IgD-negative memory B cell (primary cell): ENCODE data around the gene CFAP298. TPM values are rescaled to one million over a fixed set of nuclear protein-coding genes. Genes with fewer than 3 reads are reported as not detected.
"Not testable (repeated sequence)": the region's sequence is repeated elsewhere in the genome, so short reads cannot be mapped to it uniquely, and the experiment has no call there.

Experiments
- H3K27ac Mint-ChIP-seq, 3 donors: one replicate each; pipeline ENCODE4 v1.8.0; 2020 to 2022; ENCODE audit warnings: mild to moderate bottlenecking in 3 of 3, mixed read lengths in 3 of 3, moderate library complexity in 1 of 3
- H3K27me3 Mint-ChIP-seq: one replicate; pipeline ENCODE4 v1.8.0; 2021; ENCODE audit warnings: mixed read lengths
- H3K36me3 Mint-ChIP-seq: one replicate; pipeline ENCODE4 v1.8.0; 2020; ENCODE audit warnings: mild to moderate bottlenecking, mixed read lengths
- H3K4me1 Mint-ChIP-seq, 3 donors: one replicate each; pipeline ENCODE4 v1.8.0; 2020 to 2022; ENCODE audit warnings: mixed read lengths in 3 of 3, mild to moderate bottlenecking in 1 of 3
- H3K4me3 Mint-ChIP-seq, 4 donors: one replicate each; pipeline ENCODE4 v1.8.0; 2020 to 2022; ENCODE audit warnings: mild to moderate bottlenecking in 4 of 4, mixed read lengths in 4 of 4, moderate library complexity in 3 of 4
- H3K9me3 Mint-ChIP-seq, 3 donors: one replicate each; pipeline ENCODE4 v1.8.0; 2020 to 2021; ENCODE audit warnings: mixed read lengths in 3 of 3, mild to moderate bottlenecking in 1 of 3
- polyA plus RNA-seq: library from polyadenylated mRNA; unstranded; fragments of 300-500 nt; fragmentation: Illumina TruSeq; gene quantifications from one replicate; pipeline ENCODE4 v1.2.3, GENCODE V29; 2021

CFAP298 gene
- polyA plus RNA-seq = 63.2 TPM

DNA sequence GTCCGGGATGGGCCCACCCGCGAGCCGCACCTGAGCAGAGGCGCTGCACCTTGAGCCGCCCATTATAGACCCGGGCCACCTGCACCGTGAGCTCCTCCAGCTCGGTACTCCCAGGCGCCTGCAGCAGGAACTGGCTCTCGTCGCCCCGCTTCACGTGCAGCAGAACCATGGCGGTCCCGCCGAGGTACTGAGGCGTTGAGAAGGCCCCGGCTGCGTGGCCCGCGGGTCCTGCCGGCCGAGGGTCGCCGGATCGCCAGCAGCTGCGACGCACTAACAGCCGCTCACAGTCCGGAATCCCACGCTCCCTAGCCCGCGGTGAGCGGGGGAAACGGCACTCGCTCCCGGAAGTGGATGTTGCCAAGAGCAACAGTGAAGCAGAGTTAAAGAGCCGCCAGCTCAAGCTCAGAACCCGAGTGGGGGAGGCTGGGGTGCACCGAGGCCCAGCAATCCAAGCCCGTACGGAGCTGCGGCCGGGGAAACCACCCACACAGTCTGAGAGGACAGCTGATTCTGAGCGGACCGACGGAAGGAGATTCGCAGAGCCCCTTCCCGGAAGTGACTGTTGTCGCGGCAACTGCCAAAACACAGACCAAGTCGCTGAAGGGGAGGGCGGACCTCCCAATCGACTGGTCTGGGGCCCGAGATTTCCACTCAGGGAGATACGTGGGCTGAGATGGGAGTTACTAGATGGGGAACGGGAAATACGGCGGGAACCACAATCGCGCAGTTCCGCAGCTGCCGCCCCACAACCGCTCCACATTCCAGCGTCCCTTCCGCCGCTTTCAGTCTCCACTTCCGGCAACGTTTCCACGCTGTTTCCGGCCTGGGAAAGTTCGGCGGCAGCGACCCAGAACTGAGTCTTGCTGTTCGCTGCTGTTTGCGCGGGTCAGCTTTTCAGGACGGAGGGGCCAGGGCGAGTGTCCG lies at the start of gene CFAP298:
CFAP298 (minus strand) TSS at position 303 of the 924 bp plus-strand sequence; CDS start at position 169, 134 bp downstream.
- Mint-ChIP-seq H3K27me3 (no peaks in the 10 kb centered on the region), H3K27ac (peak within 1 kb of the TSS; percentile 97 to 99 (median 98)), H3K9me3 (no peaks in the 10 kb centered on the region), H3K4me1 (peaks cover 1 to 13% (median 3%) of the 10 kb centered on the region in 3 donors), H3K36me3 (peaks cover 7% of the 10 kb centered on the region), H3K4me3 (peak within 1 kb of the TSS; percentile 96 to 98 (median 98))

GRCh38 chr21:32661026-32661782 lies 49.0 kb upstream of the CFAP298 start:
- H3K4me3 Mint-ChIP-seq, H3K27me3 Mint-ChIP-seq, H3K27ac Mint-ChIP-seq, H3K4me1 Mint-ChIP-seq: not testable (repeated sequence)
- Mint-ChIP-seq H3K36me3 (peaks cover 45% of the 10 kb centered on the region), H3K9me3 (peaks cover 15 to 23% (median 15%) of the 10 kb centered on the region in 3 donors)

GRCh38 chr21:32658524-32658923 lies 46.3 kb upstream of the CFAP298 start:
- Mint-ChIP-seq H3K4me3 (peak overlapping the region in 1 of 4 donors; percentile 66), H3K36me3 (peaks cover 20% of the 10 kb centered on the region), H3K9me3 (peaks cover 5 to 9% (median 9%) of the 10 kb centered on the region in 3 donors), H3K27me3 (no peaks in the 10 kb centered on the region), H3K4me1 (peaks cover 0 to 2% (median 0%) of the 10 kb centered on the region in 3 donors), H3K27ac (peak overlapping the region in 1 of 3 donors; percentile 44)

GRCh38 chr21:32653326-32653901 lies 41.2 kb upstream of the CFAP298 start:
- Mint-ChIP-seq H3K27me3 (no peaks in the 10 kb centered on the region), H3K9me3 (peaks cover 2 to 5% (median 4%) of the 10 kb centered on the region in 3 donors), H3K4me1 (no peaks in the 10 kb centered on the region), H3K36me3 (peaks cover 16% of the 10 kb centered on the region), H3K27ac (no peak overlapping the region), H3K4me3 (no peak overlapping the region)

DNA sequence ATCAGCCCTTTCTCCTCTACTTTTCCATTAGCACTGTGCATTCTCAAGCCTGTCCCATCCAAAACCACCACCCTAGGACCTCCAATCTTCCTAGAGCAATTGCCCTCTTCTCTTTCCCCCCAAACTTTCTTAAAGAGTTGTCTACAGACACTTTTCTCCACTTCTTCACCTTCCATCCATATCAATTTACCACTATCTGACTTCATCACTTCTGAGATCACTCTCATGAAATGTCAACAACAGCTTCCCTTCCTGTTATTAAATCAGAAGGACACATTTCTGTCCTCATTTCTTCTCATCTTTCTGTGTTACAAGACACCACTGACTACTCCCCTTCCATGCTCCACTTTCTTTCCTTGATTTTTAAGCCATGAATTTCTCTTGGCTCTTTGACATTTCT lies 36.0 kb upstream of the CFAP298 start:
- Mint-ChIP-seq H3K9me3 (no peaks in the 10 kb centered on the region), H3K27me3 (no peaks in the 10 kb centered on the region), H3K4me3 (no peak overlapping the region), H3K27ac (no peak overlapping the region), H3K4me1 (no peaks in the 10 kb centered on the region), H3K36me3 (peaks cover 7% of the 10 kb centered on the region)

- Mint-ChIP-seq H3K36me3 (peaks cover 5% of the 10 kb centered on the region), H3K9me3 (no peaks in the 10 kb centered on the region), H3K4me3 (no peak overlapping the region), H3K27me3 (no peaks in the 10 kb centered on the region), H3K27ac (no peak overlapping the region), H3K4me1 (no peaks in the 10 kb centered on the region)
Measured at GRCh38 chr21:32645261-32646182, 33.3 kb upstream of the CFAP298 start.

GRCh38 chr21:32641710-32642698 lies 29.8 kb upstream of the CFAP298 start:
- H3K4me1 Mint-ChIP-seq = no peaks in the 10 kb centered on the region
- no peak overlapping the region for H3K4me3 Mint-ChIP-seq
- peaks cover 8% of the 10 kb centered on the region for H3K36me3 Mint-ChIP-seq
- H3K27ac Mint-ChIP-seq = no peak overlapping the region
- H3K27me3 Mint-ChIP-seq = no peaks in the 10 kb centered on the region
- no peaks in the 10 kb centered on the region for H3K9me3 Mint-ChIP-seq

- Mint-ChIP-seq H3K27ac (no peak overlapping the region), H3K4me1 (no peaks in the 10 kb centered on the region)
Measured at GRCh38 chr21:32626621-32627196, 14.5 kb upstream of the CFAP298 start.

DNA sequence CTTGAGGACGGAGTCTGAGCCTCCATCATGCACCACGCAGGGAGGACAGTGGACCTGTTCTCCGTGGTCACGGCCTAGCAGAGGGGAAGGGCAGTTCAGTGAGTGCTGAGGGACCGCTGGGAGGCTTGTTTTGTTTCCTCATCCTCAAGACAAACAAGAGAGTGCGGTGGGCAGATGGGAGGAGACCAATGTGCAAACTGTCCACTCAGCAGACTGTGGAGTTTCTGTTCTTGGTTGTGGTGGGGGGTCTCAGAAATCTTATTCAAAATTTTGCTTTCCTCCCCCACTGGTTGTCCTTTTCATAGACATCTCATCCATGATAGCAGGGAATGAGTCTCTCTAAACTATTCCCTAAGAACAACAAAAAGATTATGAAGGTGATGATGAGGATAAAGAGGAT lies 6.0 kb upstream of the CFAP298 start:
- peaks cover 12% of the 10 kb centered on the region for H3K27me3 Mint-ChIP-seq

More at GRCh38 chr21:32626621-32627196, 14.5 kb upstream of the CFAP298 start:
- Mint-ChIP-seq H3K27me3 (peaks cover 7% of the 10 kb centered on the region), H3K36me3 (peaks cover 3% of the 10 kb centered on the region), H3K4me3 (no peak overlapping the region), H3K9me3 (peaks cover 0 to 6% (median 2%) of the 10 kb centered on the region in 3 donors)

DNA sequence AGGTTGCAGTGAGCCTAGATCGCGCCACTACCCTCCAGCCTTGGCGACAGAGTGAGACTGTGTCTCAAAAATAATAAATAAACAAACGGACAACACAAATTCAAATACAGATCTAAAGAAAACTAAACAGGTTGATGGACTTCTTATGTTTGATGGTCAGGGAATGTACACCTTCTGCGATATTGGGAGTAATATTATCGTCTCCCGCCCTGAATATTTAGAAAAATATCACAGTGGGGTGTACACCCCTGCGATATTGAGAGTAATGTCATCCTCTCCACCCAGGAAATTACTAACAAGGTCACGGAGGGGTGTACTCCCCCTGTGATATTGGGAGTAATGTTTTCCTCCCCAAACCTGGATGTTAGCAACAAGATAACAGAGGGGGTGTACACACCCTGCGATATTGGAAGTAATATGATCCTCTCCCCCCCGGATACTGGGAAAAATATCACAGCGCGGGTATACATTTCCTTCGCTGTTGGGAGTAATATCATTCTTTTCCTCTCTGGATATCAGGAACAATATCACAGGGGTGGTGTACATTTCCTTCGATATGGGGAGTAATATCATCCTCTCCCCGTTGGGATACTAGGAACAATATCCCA lies 1.4 kb upstream of the CFAP298 start:
- Mint-ChIP-seq H3K9me3 (no peaks in the 10 kb centered on the region), H3K27me3 (peaks cover 1% of the 10 kb centered on the region), H3K27ac (peak overlapping the region; percentile 97 to 99 (median 98)), H3K4me3 (peak overlapping the region; percentile 96 to 98 (median 98)), H3K4me1 (peaks cover 1 to 13% (median 3%) of the 10 kb centered on the region in 3 donors), H3K36me3 (peaks cover 1% of the 10 kb centered on the region)

More for the DNA sequence above, 6.0 kb upstream of the CFAP298 start:
- H3K9me3 Mint-ChIP-seq, H3K27ac Mint-ChIP-seq, H3K4me1 Mint-ChIP-seq, H3K4me3 Mint-ChIP-seq, H3K36me3 Mint-ChIP-seq: not testable (repeated sequence)

DNA sequence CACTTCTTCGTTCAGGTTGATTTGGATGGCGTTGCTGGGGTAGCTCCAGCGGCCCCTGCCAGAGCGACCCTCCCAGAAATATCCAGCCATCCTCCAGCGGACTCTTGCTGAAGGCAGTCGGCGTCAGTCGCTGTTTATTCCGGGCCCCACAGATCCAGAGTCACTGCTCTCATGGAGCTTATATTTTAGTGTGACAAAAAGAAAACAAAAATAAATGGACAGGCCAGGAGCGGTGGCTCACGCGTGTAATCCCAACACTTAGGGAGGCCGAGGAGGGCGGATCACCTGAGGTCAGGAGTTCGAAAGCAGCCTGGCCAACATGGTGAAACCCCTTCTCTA lies 791 bp upstream of the CFAP298 start:
- Mint-ChIP-seq H3K27me3 (no peaks in the 10 kb centered on the region), H3K9me3 (no peaks in the 10 kb centered on the region), H3K36me3 (peaks cover 3% of the 10 kb centered on the region), H3K4me3 (peak overlapping the region; percentile 96 to 98 (median 98)), H3K27ac (peak overlapping the region; percentile 97 to 99 (median 98)), H3K4me1 (peaks cover 1 to 13% (median 3%) of the 10 kb centered on the region in 3 donors)

DNA sequence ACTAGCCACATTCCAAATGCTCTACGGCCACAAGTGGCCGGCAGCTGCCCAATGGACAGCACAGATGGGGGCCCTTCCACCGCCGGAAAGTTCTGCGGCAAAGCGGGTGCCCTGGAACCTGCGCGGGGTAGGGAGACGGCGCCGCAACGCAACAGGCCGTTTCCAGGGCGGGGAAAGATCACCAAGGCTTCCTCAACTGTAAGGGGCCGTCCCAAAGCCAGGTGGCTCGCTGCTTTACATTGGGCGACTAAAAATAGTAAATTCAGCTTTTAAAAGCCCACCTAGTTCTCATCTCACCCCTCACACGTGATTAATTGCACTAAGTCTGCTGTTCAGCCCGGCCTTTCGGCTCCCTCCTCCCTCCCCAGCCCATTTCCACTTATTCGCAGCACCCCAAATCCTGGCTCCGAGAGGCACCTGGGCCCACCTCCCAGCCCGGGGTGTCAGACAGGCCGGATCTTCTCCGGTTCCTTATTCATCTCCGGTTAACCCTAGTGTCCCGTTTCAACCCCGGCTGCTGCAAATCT lies 643 bp downstream of the CFAP298 start:
- Mint-ChIP-seq H3K4me1 (peaks cover 1 to 13% (median 3%) of the 10 kb centered on the region in 3 donors), H3K27me3 (no peaks in the 10 kb centered on the region), H3K27ac (peak overlapping the region; percentile 97 to 99 (median 98))

More for the DNA sequence above, 643 bp downstream of the CFAP298 start:
- H3K4me3 Mint-ChIP-seq = peak overlapping the region; percentile 96 to 98 (median 98)
- H3K9me3 Mint-ChIP-seq = no peaks in the 10 kb centered on the region
- peaks cover 11% of the 10 kb centered on the region for H3K36me3 Mint-ChIP-seq
